HuH-7.5 (cell line): ENCODE results near the gene NAB2.

ENCODE experiments used
- DNase-seq: peaks from one replicate; pipeline ENCODE4 v3.0.0; 2011; ENCODE audit warnings: low spot score

Gene NAB2

DNA sequence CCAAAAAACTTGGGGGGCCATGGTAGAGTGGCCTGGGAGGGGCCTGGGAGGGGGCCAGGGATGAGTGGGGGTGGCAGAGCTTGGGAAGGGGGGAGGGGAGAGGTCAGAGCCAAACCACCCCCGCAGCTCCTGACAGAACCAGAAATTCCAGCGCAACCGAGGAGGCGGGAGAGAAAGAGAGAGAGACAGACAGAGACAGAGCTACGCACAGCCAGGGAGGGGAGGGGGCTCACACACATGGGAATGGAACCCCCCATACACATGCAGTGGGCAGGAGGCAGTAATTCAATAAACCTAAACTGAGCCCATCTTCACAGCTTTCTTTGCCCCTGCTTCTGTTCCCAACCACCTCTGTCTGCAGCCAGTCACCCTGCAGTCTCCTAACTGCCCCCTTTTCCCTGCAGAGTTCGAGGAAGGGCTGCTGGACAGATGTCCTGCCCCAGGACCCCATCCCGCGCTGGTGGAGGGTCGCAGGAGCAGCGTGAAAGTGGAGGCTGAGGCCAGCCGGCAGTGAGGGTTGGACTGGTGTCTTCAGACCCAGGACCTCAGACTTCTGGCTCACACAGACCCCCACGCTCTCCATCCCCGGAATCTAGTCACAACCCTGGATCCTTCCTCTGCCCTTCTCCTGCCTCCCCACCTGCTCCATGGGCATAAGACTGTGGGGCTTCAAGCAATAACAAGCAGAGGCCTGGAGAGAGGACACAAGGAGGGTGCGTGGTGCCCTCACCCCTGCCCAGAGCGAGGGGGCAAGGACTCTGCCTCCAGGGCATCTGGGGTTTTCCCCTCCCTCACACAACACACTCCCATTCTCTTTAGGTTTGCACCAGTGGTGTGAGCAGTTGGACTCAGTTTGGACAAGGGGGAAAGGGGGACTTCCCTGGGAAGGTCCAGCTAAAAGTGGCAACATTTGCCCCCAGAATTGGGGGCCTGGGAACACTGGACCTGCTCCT is 5.6 kb downstream of the NAB2 start:
- DNase-seq = no peak

DNA sequence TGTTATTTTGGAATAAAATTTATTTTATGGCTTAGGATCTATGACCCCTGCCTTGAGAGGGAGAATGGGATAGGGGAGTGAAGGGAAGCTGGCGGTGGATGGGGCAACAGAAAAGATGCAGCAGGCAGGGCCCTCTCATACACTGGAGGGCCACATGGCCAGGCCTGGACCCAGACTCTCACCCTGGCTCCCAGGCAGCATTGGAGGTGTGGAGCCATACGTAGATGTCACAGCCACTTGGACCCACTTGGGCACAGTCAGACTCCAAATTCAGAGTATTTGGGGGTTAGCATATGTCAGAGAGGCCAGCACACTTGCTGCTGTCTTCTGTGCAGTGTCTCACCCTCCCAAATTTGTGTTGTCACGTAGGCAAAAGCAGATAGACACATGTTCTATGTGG is 6.5 kb downstream of the NAB2 start:
- no peak for DNase-seq

DNA sequence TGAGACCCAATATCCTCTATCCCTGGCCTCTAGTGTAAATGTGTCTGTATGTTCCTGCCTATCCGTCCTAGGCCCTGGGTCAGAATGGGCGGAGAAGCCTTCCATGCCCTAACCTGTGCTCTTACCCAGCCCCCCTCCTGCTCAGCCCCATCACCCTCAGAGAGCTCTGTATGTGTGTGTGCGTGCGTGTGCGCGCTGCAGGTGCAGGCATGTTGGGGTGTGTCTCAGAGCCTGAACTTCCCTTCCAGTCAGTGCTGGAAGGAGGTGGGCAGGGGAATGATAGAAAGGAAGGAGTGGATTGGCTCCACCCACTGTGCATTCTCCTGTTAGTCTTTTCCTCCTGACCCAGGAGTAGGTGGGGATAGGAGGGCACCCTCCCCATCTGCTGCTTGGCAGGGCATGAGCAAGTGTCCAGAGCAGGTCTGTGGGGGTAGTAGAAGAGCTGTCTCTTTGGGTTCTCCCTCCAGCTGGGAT is 7.2 kb downstream of the NAB2 start:
- DNase-seq = no peak

DNA sequence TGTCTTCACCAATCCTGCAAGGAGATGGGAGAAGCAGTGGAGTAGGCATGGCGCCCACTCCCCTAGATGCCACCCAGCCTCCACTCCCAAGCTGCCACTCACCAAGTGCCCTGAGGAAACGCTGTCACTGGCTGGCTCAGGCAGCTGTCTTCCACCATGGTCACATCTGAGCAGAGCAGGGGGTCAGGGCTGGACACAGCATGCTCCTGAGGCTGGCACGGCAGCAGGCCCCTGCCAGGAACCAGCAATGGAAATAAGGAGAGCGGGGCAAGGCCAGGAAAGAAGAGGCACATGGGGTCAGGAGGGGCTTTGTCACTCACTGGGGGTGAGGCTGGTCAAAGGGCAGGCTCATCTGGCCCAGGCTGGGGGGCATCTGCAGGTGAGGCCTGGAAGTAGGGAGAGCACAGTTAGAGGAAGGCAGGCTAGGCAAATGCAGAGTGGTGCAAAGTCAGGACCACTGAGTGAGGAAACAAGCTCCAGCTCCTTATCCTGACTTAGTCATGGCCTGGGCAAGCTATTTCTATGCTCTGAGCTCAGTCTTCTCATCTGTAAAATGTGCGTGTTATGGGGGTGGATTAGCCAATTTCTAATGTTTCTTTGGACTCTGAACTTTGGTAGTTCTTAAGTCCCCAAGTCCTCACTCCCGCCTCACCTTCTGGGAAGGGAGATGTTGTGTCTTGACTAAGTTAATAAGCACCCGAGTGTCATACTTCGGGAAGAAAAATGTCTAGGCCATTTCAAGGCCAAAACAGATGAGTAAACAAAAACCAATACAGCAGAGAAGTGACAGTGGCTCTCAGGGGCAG is 8.0 kb downstream of the NAB2 start:
- no peak for DNase-seq

DNA sequence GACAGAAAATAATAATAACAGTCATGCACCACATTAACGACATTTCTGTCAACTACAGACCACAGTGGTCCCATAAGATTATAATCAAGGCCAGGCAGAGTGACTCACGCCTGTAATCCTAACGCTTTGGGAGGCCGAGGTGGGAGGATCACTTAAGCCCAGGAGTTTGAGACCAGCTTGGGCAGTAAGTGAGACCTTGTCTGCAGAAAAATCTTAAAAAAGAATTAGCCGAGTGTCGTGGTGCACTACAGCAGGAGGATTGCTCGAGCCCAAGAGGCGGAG is 8.6 kb downstream of the NAB2 start:
- no peak for DNase-seq

DNA sequence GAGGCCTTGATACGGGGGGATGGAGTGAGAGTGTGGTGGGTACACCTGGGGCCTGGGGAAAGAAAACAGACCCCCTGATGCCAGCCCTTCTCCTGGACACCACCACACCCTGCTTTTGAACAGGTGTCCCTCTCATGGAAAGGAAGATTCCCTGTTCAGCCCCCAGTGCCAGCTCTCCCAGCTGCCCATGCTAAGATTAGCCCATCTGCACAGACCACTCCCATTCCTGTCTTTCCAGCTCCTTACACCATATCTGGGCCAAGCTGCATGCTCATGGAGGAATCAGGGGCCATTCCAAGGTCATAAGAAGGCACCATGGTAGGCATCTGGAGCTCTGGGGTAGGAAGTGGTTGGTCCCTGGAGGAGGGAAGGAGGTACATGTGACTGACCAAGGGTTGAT is 9.6 kb downstream of the NAB2 start:
- DNase-seq = no peak

DNA sequence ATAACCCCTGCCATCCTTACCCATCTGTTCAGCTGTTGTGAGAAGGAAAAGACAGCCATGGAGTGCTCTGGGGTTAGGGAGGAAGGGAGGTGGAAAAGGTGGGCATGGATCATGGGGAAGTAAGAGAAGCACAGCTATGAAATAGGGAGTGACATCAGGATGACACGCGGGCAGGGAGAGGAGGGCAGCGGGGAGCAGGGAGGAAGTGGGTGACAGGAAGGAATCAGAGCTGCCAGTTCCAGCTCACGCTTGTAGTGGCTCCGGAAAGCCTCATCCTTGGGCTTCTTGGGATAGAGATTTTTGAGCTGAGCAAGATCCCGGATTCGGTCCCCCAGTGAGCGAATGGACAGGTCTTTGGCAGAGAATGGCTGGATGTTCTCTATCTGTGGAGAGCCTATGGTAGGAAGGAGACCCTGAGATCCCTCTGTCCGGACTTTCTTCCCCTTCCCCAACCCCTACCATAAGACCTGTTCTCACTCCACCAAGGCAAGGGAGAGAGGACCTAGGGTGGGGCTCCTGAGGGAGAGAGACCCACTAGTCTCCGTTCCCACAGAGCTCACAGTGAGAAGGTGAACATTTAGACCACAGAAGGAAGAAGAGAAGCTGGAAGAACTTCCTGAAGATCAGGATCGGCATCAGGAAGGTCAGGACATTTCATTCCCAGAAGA is 10.3 kb downstream of the NAB2 start:
- DNase-seq = no peak

DNA sequence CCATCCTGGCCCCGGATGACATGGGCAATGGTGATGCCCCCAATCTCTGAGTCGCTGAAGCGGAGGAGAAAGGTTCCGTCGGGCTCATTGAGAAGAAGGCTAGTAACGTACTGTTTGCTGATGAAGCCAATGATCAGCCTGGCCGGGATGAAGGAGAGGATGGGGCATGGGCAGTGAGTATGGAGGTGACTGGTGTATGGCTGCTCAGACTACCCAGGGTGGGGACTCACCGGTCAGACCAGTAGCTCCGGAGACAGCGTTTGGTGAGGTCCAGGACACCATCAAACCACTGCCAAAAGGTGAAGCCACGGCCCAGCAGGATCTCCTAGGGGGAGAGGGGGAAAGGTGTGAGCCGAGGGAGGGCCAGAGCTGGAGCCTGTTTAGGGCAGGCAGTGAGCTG is 10.9 kb downstream of the NAB2 start:
- no peak for DNase-seq

DNA sequence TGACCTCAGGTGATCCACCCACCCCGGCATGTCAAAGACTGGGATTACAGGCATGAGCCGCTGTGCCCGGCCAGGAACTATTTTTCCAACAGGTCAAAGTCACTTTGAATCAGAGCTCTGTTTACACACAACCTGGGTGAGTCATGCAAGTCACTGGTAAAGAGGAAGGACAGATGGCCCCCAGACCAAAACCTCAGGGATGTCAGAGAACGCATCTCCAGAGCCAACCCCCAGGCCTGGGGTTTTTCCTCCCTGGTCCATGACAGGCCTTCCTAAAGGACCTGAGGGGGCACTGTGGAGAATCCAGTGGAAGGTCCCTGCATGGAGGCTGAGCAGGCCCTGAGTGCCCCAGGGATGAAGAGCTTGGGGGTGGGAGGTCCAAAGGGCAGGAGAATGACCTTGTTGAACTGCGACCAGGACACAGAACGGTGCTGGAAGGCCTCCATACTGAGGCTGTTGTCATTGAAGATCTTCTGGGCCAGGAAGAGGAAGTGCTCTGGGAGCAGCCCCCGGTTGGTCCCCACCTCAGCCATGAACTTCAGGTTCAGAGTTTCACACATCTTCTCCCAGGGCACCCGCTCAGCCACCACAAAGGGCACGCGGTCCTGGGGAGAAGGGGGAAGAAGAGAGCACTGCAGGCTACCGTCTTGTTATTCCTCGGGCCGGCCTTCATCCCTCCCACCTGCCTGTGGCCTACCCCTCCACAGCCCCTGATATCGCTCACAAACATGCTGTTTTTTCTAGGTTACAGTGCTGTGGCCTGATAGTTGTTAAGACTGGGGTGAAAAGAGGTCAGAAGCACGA is 13.2 kb downstream of the NAB2 start:
- DNase-seq = peak; percentile 83

DNA sequence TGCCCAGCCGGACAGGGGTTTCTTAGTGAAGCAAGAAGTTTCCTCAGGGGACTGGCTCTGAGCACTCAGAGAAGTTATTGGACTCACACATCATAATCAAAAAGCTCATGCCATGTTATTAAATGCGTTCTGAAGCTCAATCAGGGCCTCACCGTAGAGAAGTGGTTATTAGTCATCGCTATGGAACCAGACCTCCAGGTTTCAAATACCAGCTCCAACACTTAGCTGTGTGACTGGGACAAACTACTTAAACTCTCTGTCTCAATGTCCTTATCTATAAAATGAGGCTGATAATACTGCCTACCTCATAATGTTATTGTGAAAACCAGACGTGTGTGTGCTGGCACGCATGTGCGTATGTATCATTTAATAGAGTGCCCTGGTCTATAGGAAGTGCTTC is 14.9 kb downstream of the NAB2 start:
- no peak for DNase-seq

DNA sequence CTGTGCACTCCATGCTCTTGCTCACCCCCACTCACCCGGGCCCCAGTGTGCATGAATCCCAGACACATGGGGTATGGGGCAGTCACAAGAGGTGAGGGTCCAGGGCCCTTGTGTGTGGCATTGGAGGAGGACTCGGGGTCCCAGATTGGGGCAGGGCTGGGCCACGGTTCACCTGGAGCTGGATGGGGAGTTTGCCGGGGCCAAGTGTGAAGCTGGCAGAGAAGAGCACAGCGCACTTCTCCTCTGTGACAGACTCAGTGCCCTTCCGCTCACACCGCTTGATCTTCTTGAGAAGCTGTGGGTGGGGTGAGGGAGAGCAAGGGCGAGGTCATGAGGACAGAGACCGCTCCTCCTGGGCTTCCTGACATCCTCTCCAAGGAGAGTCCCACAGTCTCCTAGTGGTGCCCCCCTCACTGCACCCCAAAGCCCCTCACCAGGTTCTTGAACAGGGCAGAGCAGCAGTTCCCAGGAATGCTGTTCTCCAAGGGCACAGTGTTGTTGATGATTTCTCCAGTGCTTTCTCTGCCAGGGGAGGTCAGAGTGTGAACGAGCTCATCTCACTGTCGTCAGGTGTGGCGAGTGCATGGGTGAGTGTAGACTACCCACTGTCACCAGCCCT is 15.5 kb downstream of the NAB2 start:
- DNase-seq = no peak

DNA sequence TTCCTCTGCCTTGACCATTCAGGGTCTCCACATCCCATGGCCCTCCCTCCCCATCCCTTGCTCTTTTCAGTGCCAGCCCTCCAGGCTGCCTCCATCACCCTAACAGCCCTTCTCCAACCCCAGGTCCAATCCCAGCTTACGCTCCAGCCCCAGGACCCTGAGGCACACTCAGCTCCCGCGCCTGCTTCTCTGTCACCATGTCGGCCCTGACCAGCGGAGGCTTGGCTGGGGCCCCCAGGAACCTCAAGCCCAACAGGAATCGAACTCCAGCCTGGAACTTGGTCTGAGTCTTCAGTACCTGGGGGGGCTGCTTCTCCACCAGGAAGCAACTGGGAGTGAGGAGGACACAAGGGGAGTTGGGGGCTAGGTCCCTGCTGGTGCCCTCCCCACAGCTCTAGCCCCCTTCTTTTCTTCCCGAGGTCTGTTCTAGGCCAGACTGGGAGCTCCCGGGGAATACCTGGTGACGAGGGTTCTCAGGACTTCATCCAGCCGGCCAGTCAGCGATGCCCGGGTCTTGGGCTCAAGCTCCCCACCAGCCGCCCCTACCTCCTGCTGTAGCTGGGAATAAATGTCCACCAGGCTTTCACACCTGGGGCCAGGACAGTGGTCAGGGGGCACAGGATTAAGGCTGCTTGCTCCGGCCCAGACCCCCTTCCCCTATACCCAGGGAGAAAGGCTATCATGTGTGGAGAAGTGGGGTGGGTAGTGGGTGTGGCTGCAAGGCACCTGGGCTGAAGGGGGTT is 16.3 kb downstream of the NAB2 start:
- no peak for DNase-seq

DNA sequence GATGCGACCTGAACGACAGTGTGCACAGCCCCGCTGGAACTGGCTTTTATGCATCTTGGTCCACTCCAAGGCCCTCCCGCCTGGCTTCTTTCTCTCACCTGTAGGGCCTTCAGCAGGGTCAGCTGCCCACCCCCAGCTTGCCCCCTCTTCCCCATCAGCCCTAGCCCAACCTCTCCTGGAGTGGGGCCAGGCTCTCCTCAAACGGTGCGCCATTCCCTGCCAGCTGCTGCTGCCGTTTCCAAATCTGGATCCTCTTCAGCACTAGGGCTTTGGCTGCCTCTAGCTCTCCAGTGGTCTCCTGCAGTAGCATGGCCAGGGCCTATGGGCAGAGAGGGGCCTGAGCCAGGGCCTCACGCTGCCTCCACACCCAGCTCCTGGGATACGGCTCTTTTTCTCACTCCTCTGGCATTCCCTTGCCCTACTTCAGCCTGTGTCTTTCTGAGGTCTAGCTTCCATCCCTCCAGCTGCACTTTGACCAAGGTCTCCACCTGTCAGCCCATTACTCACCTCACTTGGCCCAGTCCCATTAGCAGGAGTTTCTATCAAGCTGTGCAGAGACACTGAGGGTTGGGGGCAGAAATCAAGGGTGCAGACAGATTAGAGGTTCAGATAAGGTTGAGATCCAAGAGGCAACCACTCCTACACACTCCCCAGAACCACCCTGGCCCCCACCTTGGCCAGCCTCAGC is 17.3 kb downstream of the NAB2 start:
- no peak for DNase-seq

DNA sequence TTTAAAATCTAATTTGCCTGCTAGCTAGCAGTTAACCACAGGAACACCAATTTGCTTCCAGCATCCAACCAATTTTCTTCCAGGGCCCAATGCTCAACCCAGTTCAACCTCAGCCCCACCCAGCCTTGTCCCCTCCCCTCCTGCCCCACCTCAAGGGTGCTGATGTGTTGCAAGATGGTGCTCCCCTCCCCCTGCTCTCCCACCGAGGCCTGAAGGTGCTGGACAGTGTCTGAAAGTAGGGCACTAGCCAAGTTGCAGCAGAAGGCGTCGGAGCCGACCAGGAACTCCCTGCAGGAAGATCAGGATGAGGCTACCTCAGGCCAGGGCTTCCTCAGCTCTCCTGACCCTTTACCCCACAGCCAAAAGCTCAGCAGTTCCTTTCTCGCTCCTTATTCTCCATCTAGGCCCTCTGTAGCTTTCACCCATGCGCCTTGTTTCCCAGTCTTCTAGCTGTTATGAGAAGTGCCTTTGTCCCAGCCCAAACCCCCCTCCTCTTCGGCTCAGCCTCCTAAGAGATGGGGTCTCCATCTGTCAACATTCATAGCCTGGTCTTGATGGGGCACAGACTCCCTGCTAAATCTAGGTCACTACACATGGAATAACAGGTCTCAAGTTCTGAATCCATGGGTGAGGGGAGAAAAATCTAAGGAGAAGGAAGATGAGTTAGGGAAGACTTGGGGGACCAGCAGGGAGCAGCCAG is 18.7 kb downstream of the NAB2 start:
- no peak for DNase-seq

DNA sequence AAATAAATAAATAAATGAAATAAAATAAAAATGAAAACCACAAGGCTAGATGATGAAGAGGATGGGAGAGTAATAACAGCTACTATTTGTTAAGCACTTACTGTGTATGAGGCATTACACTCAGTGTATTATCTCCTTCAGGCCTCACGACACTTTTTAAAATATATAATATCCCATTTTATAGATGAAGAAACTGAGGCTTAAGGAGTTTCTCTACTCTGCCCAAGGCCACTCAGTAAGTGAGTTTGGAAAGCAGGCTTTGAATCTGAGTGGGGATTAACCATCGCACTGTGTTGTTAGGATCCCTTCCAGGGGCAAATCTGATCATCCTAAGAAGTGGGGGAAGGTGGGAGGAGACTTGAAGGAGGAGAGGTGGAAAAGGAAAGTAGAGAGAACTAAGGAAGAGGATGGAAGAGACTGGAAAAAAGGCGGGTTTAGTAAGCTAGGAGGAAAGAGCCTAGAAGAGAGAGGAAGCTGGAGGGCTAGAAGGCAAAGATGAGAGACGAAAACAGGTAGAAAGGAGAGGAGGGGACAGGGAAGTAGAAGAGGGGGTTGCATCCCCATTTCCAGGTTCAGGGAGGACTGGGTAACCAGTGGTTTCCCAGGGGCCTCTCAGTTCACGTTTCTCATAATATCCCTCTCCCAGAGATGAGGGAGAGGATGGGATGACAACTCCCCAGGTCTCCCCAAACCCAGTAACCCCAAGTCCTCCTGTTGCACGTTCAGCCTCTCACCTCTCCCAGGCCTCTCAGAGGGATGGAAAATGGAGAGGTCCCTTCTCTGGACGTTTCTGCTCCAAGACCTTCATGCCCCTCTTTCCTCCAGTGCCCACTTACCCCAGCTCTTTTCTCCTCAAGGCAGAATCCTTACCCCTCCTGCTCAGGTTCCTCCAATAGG is 20.5 kb downstream of the NAB2 start:
- no peak for DNase-seq

DNA sequence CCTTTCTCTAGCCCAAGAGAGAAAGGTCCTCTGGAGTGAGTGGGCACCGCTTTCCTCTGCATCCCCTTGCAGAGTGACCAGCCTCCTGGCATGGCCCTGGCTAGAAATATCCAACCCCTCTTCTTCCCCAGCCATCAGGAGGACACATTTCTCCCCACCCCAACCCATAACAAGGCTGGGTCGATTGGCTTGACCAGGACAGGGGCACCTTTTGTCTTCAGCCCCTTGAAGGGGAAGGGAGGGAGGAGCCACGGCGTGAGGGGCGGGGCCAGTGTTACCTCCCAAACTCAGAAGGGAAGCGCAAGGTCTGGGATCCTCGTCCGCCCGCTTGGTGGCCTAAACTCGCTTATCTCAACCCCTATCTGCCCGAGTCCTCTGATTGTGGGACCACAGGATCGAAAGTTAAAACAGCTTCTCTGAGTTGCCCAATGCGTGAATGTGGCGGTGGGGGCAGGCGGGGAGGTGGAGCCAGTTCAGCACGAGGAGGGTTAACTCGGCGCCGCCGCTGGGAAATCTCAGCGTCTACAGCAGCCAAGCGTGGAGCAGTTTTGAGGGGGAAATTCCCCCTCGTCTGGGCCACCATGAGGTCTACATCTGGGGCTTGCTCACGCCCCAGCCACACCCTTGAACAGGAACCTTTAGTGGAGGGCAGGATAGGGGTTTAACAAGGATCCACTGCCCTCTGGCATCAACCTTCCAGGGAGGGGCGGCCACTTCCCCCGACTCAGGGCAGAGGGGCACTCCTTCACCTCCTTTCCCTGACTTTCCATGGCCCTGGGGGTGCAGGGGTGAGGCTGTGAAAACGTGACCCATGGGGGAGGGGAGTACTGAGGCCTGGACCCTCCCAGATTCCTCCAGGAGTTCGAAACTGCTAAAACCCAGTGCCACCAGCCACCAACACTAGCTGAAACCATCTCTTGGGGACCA is 21.5 kb downstream of the NAB2 start:
- DNase-seq = no peak

DNA sequence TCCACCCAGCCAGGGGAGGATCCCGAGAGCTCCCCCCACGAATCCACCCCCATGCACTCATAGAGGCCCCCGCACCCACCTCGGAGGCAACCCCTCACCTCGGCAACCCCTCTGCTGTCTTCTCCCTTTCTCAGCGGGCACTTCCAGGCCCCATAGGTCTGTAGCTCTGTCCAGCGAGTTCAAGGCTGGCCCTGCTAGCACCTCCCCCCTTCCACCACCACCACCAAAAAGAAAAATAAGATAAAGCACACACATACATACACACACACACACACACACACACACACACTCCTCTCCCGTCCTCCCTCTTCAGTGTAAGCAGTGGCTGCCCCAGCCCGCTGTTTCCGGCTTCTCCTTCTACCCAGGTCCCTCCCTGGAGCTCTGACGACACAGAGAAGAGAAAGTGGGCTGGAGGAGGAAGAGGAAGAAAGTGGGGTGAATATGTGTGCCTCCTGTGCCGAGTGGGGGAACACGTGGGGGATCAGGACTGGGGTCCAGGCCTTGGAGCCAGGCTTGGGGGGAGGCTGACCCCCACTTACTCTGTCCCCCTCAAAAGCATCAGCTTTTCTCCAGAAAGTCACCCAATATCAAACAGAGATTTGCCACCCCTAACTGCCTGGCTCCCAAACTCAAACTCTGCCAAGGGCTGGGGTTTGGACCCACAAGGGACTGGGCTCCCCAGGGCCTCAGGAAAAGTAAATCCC is 22.3 kb downstream of the NAB2 start, which contains the start of gene STAT6:
Gene STAT6, minus strand, starts transcription at position 332 of the 704 bp plus-strand sequence. CDS start 3,084 bp downstream, outside the sequence.
- no peak for DNase-seq
